HG03460 (cell line): ENCODE measurements around the gene NTHL1.

Experiments used
- ATAC-seq: cut with Tn5 transposase; IDR thresholded peaks from one replicate; pipeline ENCODE4 v1.9.1; 2021; ENCODE audit not compliant: unreplicated experiment

The NTHL1 gene

DNA sequence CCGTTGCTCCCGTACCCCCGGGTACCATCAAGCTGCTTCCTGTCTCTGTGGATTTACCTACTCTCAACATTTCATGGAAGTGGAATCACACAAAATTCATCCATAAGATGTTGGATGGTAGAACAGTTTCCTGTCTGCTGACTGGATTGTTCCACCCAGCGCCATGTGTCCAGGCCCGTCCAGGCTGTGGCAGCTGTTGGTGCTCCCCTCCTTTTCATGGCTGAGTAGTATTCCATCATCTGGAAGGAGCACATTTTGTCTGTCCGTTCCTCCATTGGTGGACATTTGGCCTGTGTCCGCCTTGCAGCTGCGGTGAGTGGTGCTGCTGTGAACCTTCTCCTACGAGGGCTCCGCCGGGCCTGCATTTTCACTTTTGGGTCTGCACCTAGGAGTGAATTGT, 18.5 kb upstream of the NTHL1 start:
- ATAC-seq, result no peak

DNA sequence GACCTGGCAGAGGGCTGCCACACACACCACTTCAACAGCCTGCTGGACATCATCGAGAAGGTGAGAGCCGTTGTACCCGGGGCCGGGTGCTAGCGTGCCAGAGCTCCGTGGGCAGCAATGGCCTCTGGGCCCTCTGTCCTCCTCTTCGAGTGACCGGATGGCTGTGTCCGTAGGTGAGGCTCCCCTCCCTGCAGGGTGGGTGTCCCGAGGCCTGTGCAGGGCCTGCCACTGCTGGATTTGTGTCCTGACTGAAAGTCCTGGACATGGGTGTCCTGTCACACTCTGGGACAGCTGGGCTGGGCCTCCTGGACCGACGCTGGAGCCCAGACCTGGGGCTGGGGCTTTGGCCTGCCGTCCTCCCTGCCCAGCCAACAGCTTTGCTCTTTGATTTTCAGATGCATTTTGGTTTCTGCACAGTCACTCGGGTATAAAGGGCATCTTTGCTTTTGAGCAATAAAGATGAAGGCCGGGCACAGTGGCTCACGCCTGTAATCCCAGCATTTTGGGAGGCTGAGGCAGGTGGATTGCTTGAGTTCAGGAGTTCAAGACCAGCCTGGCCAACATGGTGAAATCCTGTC, 16.8 kb upstream of the NTHL1 start:
- no peak for ATAC-seq

- ATAC-seq, result no peak
Measured at GRCh38 chr16:2063861-2064260, 16.2 kb upstream of the NTHL1 start.

- ATAC-seq, result no peak
Measured at GRCh38 chr16:2062801-2063200, 15.2 kb upstream of the NTHL1 start.

DNA sequence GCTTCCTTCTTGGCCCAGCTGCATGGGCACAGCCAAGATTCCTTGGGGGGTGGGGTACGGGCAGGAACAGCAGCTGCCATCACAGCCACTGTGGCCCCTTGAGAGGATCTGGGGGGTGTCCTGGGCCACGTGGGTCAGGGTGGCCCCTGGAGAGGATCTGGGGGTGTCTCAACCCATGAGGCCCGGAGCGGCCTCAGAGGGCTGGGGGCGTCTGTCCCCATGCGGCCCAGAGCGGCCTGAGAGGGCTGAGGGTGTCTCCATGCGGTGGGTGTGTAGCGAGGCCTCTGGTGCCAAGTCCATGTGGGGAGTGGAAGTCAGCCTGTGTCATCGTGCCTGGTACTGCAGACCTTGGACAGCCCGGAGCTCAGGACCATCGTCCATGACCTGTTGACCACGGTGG, 13.9 kb upstream of the NTHL1 start:
- ATAC-seq, result no peak

DNA sequence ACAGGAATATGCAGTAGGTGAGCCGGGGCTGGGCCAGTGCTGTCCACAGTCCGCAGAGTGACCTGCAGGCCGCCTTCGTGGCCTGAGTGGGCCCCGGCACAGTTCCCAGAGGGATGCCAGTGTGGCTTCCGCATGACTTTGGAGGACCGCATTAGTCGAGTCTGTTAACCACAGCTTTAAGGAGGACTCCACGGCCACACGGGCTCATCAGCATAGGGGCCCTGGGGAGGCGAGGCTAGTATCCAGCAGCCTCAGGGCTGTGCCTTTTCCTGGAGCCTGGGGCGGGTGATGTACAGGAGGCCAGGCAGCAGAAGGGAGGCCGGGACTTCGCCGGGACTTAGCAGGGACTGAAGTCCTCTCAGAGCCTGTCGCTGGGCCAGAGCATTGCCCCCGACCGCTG, 13.4 kb upstream of the NTHL1 start:
- ATAC-seq, result no peak

DNA sequence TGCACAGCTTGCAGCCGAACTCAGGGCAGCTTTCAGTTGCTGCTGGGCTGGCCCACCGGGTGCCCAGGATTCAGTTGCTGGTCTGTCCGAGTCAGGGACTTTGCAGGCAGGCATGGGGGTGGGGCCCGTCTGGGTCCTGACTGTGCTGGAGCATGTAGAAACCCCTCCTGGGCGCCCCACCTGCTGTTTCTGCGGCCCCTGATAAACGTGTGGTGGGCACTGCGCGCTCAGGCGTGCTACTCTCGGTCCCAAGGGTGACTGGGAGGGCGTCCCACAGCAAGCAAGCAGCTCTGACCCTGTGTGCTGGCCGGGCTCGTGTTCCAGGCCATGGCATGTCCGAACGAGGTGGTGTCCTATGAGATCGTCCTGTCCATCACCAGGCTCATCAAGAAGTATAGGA, 12.7 kb upstream of the NTHL1 start:
- no peak for ATAC-seq

DNA sequence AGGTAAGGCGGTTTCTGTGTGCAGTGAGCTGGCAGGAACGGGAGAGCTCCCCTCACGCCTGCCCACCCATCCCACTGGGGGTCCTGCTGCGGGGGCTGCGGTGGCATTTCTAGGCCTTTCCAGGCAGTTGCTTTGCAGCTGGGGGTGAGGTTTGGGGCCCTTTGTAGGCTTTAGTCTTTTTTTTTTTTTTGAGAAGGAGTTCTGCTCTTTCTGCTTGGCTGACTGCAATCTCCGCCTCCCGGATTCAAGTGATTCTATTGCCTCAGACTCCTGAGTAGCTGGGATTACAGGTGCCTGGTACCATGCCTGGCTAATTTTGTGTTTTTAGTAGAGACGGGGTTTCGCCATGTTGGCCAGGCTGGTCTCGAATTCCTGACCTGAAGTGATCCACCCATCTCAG, 11.2 kb upstream of the NTHL1 start:
- no peak for ATAC-seq

GRCh38 chr16:2058420-2058819, 10.8 kb upstream of the NTHL1 start:
- ATAC-seq, result no peak

- ATAC-seq, result no peak
Measured at GRCh38 chr16:2057438-2057837, 9.8 kb upstream of the NTHL1 start.

DNA sequence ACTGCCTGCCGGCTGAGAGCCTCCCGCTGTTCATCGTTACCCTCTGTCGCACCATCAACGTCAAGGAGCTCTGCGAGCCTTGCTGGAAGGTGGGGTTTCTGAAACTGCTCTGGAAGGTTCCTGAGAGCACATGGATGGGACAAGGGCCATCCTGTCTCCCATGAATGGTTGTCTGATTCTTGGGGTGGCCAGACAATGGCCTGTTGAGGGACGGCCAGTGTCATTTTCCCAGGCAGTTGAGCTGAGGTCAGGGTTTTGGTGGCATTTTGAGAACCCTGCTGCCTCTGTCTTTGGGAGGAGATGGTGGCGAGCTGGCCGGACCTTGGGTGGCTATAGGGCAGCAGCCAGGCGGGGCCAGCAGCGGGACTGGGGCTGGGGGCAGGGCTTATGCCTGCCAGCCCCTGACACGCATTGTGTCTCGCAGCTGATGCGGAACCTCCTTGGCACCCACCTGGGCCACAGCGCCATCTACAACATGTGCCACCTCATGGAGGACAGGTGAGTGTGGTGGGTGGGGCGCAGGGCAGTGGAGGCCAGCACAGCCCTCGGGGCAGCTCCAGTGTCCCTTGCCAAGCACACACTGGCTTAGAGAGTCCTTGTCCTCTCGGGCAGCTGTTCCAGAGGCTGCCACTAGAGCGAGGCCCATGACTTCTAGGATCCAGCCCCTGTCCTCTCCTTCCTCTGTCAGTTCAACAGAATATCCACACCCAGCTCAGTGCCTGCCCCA, 9.2 kb upstream of the NTHL1 start:
- ATAC-seq, result no peak

DNA sequence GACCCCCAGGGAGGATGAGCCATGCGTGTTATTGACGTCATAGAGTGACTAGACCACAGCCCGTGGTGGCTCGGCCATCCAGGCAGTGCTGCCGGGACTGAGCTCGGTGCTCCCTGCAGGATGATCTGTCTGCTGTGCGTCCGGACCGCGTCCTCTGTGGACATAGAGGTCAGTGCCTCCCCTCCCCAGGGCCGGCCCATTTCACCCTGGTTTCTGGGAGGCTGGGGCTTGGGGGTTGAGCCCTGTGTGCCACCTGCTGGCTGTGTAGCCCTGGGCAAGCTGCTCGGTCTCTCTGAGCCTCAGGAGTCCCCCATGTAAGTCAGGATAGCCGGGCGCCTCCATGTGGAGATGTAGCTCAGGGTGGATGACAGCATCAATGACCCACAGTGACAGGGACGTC, 8.4 kb upstream of the NTHL1 start:
- no peak for ATAC-seq

GRCh38 chr16:2054543-2055245, 7.1 kb upstream of the NTHL1 start:
- no peak for ATAC-seq

GRCh38 chr16:2053897-2054296, 6.3 kb upstream of the NTHL1 start:
- no peak for ATAC-seq

- no peak for ATAC-seq
Measured at GRCh38 chr16:2053211-2053610, 5.6 kb upstream of the NTHL1 start.

GRCh38 chr16:2048116-2048543, 496 bp upstream of the NTHL1 start:
- no peak for ATAC-seq

GRCh38 chr16:2046893-2047329, 723 bp downstream of the NTHL1 start:
- no peak for ATAC-seq

DNA sequence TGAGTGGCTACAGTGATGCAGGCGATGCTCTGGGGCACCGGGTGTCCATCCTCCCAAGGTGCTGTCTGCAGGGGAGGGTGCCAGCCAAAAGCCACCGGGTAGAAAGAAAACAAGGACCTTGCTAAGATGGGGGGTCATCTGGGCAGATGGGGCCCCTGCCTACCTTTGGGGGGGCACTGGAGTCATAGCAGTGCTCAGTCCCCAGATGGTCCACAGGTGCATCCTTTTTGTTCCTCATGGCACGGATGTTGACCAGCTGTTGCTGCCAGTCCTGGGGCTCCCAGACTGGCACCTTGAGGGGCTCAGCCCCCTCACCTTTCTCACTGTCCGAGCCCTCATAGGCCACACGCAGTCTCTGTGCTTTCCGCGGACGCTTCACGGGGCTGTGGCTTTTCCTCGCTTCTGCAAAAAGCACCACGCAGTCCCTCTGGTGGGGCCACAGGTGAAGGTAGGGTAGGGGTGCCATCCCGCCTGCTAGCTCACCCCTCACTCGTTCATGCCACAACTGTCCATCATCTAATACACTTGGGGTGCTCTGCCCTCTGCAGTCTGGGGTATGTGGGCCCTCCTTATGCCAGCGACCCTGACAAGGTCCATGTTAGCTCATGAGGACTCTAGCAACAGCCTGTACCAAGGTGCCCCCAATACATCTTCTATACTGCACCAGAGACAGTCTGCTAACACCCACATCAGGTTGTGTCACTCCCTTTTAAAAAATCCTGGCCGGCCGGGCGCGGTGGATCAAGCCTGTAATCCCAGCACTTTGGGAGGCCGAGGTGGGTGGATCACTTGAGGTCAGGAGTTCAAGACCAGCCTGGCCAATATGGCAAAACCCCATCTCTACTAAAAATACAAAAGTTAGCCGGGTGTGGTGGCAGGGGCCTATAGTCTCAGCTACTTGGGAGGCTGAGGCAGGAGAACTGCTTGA, 1.4 kb downstream of the NTHL1 start:
- no peak for ATAC-seq

- ATAC-seq, result no peak
Measured at GRCh38 chr16:2044541-2044940, 3.1 kb downstream of the NTHL1 start.

DNA sequence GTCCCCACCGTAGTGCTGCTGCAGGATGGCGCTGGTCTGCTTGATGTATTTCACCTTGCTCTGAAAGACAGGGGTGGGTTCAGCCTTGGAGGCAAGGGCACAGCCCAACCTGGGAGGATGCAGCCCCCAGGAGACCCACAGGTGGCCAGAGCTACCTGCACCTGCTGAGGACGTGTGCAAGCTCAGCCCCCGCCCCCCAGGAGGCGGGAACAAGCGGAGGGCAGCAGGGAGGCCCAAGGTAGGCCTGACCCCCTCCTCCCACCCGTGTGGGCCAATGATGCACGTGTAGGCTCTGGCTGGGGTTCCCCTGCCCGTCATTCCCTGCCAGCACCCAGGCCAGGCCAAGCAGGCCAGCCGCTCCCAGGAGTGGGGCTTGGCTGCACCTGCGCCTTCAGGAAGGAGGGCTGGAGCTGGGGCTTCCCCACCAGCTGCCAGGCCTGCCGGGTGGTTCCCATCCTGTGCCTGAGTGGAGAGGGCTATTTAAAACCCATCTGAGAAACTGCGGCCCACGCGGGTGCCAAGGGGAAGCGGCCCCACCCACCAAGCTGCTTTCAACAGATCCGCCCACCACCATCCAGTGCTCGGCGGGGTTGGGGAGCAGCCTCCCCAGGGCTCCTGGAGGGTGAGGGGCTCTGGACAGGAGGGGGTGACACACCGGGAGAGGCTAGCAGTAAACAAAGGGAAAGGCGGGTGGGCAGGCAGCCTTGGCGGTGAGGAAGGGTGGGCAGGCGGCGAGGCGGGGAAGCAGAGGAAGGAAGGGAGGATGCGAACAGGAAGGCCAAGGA, 3.8 kb downstream of the NTHL1 start:
- no peak for ATAC-seq
